NT2/D1 (cell line): ENCODE data around the gene UBAC2.

Experiments used
- DNase-seq: peaks from one replicate; pipeline ENCODE4 v3.0.0-alpha.2; 2011; ENCODE audit warnings: low read depth, low spot score
- H3K27me3 ChIP-seq: 2 replicates; pipeline ENCODE4 v1.6.0; 2011; ENCODE audit warnings: mild to moderate bottlenecking; ENCODE audit not compliant: insufficient read length, insufficient read depth
- H3K36me3 ChIP-seq: 2 replicates; pipeline ENCODE4 v1.6.1; 2011; ENCODE audit warnings: mild to moderate bottlenecking, low read length, mixed read lengths; ENCODE audit not compliant: insufficient read depth, insufficient read length
- H3K4me1 ChIP-seq: 2 replicates; pipeline ENCODE4 v1.5.1; 2011; ENCODE audit not compliant: insufficient read depth, insufficient read length
- H3K4me3 ChIP-seq: 2 replicates; pipeline ENCODE4 v1.5.1; 2011; ENCODE audit warnings: low read depth; ENCODE audit not compliant: insufficient read length
- H3K9ac ChIP-seq: 2 replicates; pipeline ENCODE4 v1.6.0; 2011; ENCODE audit warnings: low read depth; ENCODE audit not compliant: insufficient read length
- H3K9me3 ChIP-seq: 2 replicates; pipeline ENCODE4 v1.5.1; 2011; ENCODE audit warnings: mild to moderate bottlenecking, low read length; ENCODE audit not compliant: insufficient read depth
- SUZ12 ChIP-seq: IDR thresholded peaks from 2 replicates; pipeline ENCODE4 v1.6.1; 2011; ENCODE audit not compliant: insufficient read length, insufficient read depth; ENCODE audit errors: extremely low read depth
- YY1 ChIP-seq: IDR thresholded peaks from 2 replicates; pipeline ENCODE4 v1.6.1; 2011; ENCODE audit not compliant: insufficient read length, insufficient read depth
- ZNF274 ChIP-seq: IDR thresholded peaks from 2 replicates; pipeline ENCODE4 v1.6.1; 2011; ENCODE audit warnings: mild to moderate bottlenecking, low read depth, low read length

The UBAC2 gene

GRCh38 chr13:99357131-99357596, 156.5 kb downstream of the UBAC2 start:
- Histone ChIP-seq H3K9ac (no peak overlapping the region), H3K4me1 (no peaks in the 10 kb centered on the region), H3K4me3 (no peak overlapping the region), H3K27me3 (no peaks in the 10 kb centered on the region), H3K36me3 (peaks cover 42% of the 10 kb centered on the region), H3K9me3 (no peaks in the 10 kb centered on the region)
- no peak for DNase-seq
- TF ChIP-seq ZNF274 (no peak), SUZ12 (no peak), YY1 (no peak)

GRCh38 chr13:99357941-99358340, 157.3 kb downstream of the UBAC2 start:
- Histone ChIP-seq H3K36me3 (peaks cover 42% of the 10 kb centered on the region), H3K4me1 (no peaks in the 10 kb centered on the region), H3K27me3 (no peaks in the 10 kb centered on the region), H3K9ac (no peak overlapping the region), H3K4me3 (no peak overlapping the region), H3K9me3 (no peaks in the 10 kb centered on the region)
- TF ChIP-seq SUZ12 (no peak), ZNF274 (no peak), YY1 (no peak)
- DNase-seq, result no peak

- TF ChIP-seq YY1 (no peak), ZNF274 (no peak), SUZ12 (no peak)
- Histone ChIP-seq H3K9me3 (no peaks in the 10 kb centered on the region), H3K4me3 (no peak overlapping the region), H3K27me3 (no peaks in the 10 kb centered on the region), H3K36me3 (peaks cover 42% of the 10 kb centered on the region), H3K4me1 (no peaks in the 10 kb centered on the region), H3K9ac (no peak overlapping the region)
- DNase-seq, result no peak
These were observed 158.9 kb downstream of the UBAC2 start for GRCh38 chr13:99359528-99359927.

- Histone ChIP-seq H3K9ac (no peak overlapping the region), H3K36me3 (peaks cover 30% of the 10 kb centered on the region), H3K4me1 (no peaks in the 10 kb centered on the region)
These were observed 160.0 kb downstream of the UBAC2 start for GRCh38 chr13:99360696-99361095.

GRCh38 chr13:99361197-99361596, 160.5 kb downstream of the UBAC2 start:
- no peak for DNase-seq
- Histone ChIP-seq H3K9me3 (no peaks in the 10 kb centered on the region), H3K4me3 (no peak overlapping the region), H3K9ac (no peak overlapping the region), H3K36me3 (peaks cover 26% of the 10 kb centered on the region), H3K27me3 (no peaks in the 10 kb centered on the region), H3K4me1 (no peaks in the 10 kb centered on the region)
- no peak for TF ChIP-seq YY1
- TF ChIP-seq SUZ12, result no peak
- TF ChIP-seq ZNF274, result no peak

More at GRCh38 chr13:99360696-99361095, 160.0 kb downstream of the UBAC2 start:
- no peaks in the 10 kb centered on the region for H3K9me3 ChIP-seq
- no peaks in the 10 kb centered on the region for H3K27me3 ChIP-seq
- no peak overlapping the region for H3K4me3 ChIP-seq
- no peak for DNase-seq
- TF ChIP-seq ZNF274 (no peak), YY1 (no peak), SUZ12 (no peak)

- no peak overlapping the region for H3K4me3 ChIP-seq
- H3K27me3 ChIP-seq, result no peaks in the 10 kb centered on the region
- no peak for DNase-seq
- peaks cover 22% of the 10 kb centered on the region for H3K36me3 ChIP-seq
- no peaks in the 10 kb centered on the region for H3K4me1 ChIP-seq
- H3K9me3 ChIP-seq, result no peaks in the 10 kb centered on the region
- no peak overlapping the region for H3K9ac ChIP-seq
- no peak for TF ChIP-seq YY1
- TF ChIP-seq SUZ12, result no peak
- no peak for TF ChIP-seq ZNF274
These were observed 161.7 kb downstream of the UBAC2 start for GRCh38 chr13:99362362-99362761.

GRCh38 chr13:99363391-99363790, 162.7 kb downstream of the UBAC2 start:
- Histone ChIP-seq H3K36me3 (peaks cover 16% of the 10 kb centered on the region), H3K27me3 (no peaks in the 10 kb centered on the region), H3K9ac (no peak overlapping the region), H3K4me3 (no peak overlapping the region), H3K4me1 (no peaks in the 10 kb centered on the region), H3K9me3 (no peaks in the 10 kb centered on the region)
- TF ChIP-seq YY1 (no peak), SUZ12 (no peak), ZNF274 (no peak)
- DNase-seq, result no peak
